ENCODE results near the gene ICAM2.

ICAM2 gene

DNA sequence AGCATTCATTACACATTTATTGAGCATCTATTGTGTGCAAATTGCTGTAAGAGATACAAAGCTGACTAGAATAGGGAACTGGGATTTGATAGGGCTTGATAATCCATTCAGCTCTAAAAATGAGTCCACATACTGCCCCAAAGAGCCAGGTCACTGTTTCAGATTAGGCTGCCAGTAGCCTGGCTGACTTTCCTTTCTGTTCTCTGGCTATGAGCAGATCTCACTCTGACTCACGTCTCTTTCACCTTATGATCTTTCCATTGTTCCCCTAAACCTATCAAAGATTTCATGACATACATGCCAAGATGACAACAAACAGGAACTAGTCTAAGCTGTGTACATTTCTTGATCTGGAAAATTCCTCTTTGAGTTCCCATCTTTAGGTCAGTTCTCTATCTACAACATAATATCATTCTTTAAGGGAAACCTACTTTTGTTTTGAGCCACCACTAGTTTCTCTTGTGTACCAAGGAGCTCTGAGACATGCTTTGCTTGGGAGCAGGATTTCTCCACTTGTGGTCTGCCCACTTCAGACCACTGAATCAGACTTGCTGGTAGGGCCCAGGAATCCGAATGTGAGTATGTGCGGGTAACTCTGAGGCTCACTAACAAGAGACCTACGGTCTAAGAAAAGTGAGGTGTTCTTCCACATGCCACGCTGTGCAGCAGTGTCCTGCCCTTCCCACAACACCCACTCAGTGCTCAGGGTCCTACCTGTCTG, 40.9 kb upstream of the ICAM2 start (continued):
- TF ChIP-seq, protein P1, sequence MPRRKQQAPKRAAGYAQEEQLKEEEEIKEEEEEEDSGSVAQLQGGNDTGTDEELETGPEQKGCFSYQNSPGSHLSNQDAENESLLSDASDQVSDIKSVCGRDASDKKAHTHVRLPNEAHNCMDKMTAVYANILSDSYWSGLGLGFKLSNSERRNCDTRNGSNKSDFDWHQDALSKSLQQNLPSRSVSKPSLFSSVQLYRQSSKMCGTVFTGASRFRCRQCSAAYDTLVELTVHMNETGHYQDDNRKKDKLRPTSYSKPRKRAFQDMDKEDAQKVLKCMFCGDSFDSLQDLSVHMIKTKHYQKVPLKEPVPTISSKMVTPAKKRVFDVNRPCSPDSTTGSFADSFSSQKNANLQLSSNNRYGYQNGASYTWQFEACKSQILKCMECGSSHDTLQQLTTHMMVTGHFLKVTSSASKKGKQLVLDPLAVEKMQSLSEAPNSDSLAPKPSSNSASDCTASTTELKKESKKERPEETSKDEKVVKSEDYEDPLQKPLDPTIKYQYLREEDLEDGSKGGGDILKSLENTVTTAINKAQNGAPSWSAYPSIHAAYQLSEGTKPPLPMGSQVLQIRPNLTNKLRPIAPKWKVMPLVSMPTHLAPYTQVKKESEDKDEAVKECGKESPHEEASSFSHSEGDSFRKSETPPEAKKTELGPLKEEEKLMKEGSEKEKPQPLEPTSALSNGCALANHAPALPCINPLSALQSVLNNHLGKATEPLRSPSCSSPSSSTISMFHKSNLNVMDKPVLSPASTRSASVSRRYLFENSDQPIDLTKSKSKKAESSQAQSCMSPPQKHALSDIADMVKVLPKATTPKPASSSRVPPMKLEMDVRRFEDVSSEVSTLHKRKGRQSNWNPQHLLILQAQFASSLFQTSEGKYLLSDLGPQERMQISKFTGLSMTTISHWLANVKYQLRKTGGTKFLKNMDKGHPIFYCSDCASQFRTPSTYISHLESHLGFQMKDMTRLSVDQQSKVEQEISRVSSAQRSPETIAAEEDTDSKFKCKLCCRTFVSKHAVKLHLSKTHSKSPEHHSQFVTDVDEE (CRISPR knock-in tag; IDR thresholded peaks at IDR 0.05), result no peak
- TF ChIP-seq ESRRG (CRISPR knock-in tag; IDR thresholded peaks at IDR 0.05), result no peak
- no peak for TF ChIP-seq ARNTL (CRISPR knock-in tag; IDR thresholded peaks at IDR 0.05; ENCODE audit: borderline replicate concordance, low read depth)
- TF ChIP-seq, protein P2, sequence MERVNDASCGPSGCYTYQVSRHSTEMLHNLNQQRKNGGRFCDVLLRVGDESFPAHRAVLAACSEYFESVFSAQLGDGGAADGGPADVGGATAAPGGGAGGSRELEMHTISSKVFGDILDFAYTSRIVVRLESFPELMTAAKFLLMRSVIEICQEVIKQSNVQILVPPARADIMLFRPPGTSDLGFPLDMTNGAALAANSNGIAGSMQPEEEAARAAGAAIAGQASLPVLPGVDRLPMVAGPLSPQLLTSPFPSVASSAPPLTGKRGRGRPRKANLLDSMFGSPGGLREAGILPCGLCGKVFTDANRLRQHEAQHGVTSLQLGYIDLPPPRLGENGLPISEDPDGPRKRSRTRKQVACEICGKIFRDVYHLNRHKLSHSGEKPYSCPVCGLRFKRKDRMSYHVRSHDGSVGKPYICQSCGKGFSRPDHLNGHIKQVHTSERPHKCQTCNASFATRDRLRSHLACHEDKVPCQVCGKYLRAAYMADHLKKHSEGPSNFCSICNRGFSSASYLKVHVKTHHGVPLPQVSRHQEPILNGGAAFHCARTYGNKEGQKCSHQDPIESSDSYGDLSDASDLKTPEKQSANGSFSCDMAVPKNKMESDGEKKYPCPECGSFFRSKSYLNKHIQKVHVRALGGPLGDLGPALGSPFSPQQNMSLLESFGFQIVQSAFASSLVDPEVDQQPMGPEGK (CRISPR knock-in tag; IDR thresholded peaks at IDR 0.05; ENCODE audit: borderline replicate concordance), result no peak

DNA sequence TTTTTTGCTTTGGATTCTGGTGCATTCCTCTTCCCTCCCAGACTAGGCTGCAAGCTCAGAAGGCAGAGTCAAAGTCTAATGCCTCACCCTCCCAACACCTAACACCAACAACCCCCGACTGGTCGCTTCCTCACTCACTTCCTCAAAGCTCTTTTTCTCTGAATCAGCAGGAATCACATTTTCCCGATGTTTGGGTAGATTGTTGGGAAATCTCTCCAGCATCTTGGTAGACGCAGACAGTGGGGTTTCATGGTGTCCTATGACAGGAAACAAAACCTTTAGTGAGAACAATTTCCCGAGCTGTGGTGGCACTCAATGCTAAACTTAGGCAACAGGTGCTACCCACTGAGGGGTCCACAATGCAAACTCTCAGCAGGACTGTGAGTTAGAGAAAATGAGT, 39.9 kb upstream of the ICAM2 start:
- TF ChIP-seq OSR1 (CRISPR knock-in tag; IDR thresholded peaks at IDR 0.05) (no peak), TCF4 (CRISPR knock-in tag; IDR thresholded peaks at IDR 0.05; ENCODE audit: borderline replicate concordance) (no peak)
- no peak for ATAC-seq

DNA sequence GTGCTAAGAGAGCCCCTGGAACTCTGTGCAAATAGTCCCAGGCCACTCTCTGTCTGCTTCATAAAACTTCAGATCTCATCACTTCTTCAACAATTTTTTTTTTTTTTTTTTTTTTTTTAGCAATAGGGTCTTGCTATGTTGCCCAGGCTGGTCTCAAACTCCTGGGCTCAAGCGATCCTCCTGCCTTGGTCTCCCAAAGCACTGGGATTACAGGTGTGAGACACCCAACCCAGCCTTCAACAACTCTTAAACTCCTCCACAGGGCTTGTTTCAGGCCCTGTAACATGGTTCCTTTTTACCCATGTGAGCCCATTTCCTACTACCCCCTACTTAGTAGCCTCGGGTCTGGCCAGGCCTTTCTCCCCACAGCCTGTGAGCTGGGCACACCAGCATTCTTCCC, 39.3 kb upstream of the ICAM2 start:
- no peak for TF ChIP-seq OSR1 (CRISPR knock-in tag; IDR thresholded peaks at IDR 0.05)
- TF ChIP-seq ZNF70 (CRISPR knock-in tag; IDR thresholded peaks at IDR 0.05), result no peak
- TF ChIP-seq ZFP3 (CRISPR knock-in tag; IDR thresholded peaks at IDR 0.05), result no peak
- TF ChIP-seq, protein P3, sequence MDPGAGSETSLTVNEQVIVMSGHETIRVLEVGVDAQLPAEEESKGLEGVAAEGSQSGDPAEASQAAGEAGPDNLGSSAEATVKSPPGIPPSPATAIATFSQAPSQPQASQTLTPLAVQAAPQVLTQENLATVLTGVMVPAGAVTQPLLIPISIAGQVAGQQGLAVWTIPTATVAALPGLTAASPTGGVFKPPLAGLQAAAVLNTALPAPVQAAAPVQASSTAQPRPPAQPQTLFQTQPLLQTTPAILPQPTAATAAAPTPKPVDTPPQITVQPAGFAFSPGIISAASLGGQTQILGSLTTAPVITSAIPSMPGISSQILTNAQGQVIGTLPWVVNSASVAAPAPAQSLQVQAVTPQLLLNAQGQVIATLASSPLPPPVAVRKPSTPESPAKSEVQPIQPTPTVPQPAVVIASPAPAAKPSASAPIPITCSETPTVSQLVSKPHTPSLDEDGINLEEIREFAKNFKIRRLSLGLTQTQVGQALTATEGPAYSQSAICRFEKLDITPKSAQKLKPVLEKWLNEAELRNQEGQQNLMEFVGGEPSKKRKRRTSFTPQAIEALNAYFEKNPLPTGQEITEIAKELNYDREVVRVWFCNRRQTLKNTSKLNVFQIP (CRISPR knock-in tag; IDR thresholded peaks at IDR 0.05; ENCODE audit: borderline replicate concordance, low read depth), result no peak
- TF ChIP-seq BACH2 (CRISPR knock-in tag; IDR thresholded peaks at IDR 0.05; ENCODE audit: borderline replicate concordance), result no peak
- TF ChIP-seq SNAI2 (CRISPR knock-in tag; IDR thresholded peaks at IDR 0.05), result no peak
- no peak for TF ChIP-seq TCF4 (CRISPR knock-in tag; IDR thresholded peaks at IDR 0.05; ENCODE audit: borderline replicate concordance)
- TF ChIP-seq ZNF8 (CRISPR knock-in tag; IDR thresholded peaks at IDR 0.05), result no peak
- TF ChIP-seq RARB (CRISPR knock-in tag; IDR thresholded peaks at IDR 0.05), result no peak
- TF ChIP-seq, protein P4, sequence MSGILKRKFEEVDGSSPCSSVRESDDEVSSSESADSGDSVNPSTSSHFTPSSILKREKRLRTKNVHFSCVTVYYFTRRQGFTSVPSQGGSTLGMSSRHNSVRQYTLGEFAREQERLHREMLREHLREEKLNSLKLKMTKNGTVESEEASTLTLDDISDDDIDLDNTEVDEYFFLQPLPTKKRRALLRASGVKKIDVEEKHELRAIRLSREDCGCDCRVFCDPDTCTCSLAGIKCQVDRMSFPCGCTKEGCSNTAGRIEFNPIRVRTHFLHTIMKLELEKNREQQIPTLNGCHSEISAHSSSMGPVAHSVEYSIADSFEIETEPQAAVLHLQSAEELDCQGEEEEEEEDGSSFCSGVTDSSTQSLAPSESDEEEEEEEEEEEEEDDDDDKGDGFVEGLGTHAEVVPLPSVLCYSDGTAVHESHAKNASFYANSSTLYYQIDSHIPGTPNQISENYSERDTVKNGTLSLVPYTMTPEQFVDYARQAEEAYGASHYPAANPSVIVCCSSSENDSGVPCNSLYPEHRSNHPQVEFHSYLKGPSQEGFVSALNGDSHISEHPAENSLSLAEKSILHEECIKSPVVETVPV (CRISPR knock-in tag; IDR thresholded peaks at IDR 0.05), result no peak
- TF ChIP-seq PPARA (CRISPR knock-in tag; IDR thresholded peaks at IDR 0.05; ENCODE audit: borderline replicate concordance), result no peak
- TF ChIP-seq ZNF565 (CRISPR knock-in tag; conservative IDR thresholded peaks at IDR 0.05; ENCODE audit: low read depth), result no peak
- TF ChIP-seq, protein P5, sequence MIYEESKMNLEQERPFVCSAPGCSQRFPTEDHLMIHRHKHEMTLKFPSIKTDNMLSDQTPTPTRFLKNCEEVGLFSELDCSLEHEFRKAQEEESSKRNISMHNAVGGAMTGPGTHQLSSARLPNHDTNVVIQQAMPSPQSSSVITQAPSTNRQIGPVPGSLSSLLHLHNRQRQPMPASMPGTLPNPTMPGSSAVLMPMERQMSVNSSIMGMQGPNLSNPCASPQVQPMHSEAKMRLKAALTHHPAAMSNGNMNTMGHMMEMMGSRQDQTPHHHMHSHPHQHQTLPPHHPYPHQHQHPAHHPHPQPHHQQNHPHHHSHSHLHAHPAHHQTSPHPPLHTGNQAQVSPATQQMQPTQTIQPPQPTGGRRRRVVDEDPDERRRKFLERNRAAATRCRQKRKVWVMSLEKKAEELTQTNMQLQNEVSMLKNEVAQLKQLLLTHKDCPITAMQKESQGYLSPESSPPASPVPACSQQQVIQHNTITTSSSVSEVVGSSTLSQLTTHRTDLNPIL (CRISPR knock-in tag; IDR thresholded peaks at IDR 0.05; ENCODE audit: low read depth), result no peak
- TF ChIP-seq, protein P1 (CRISPR knock-in tag; IDR thresholded peaks at IDR 0.05), result no peak
- no peak for TF ChIP-seq ARNTL (CRISPR knock-in tag; IDR thresholded peaks at IDR 0.05; ENCODE audit: borderline replicate concordance, low read depth)
- no peak for ATAC-seq

All from SK-N-SH treated with all-trans-retinoic acid at 6 μM for 48 hours (cell line).